H9 (cell line): ENCODE data around the gene SWT1. TPM values are rescaled to one million over a fixed set of nuclear protein-coding genes. Genes with fewer than 3 reads are reported as not detected.

ENCODE experiments used
- DNase-seq: peaks from one replicate; pipeline ENCODE4 v3.0.0-alpha.2; 2017
- H2AFZ ChIP-seq: one replicate; pipeline ENCODE4 v1.6.1; 2013; ENCODE audit warnings: mild to moderate bottlenecking, low read length, control low read depth, moderate library complexity
- H2AK5ac ChIP-seq: 2 replicates; pipeline ENCODE4 v1.6.1; 2013; ENCODE audit warnings: low read length, control low read depth, mixed read lengths; ENCODE audit not compliant: insufficient read length
- H2BK120ac ChIP-seq: one replicate; pipeline ENCODE4 v1.6.1; 2013; ENCODE audit warnings: low read depth, mild to moderate bottlenecking, low read length, control low read depth, inconsistent platforms; ENCODE audit not compliant: poor library complexity, severe bottlenecking
- H2BK12ac ChIP-seq: 2 replicates; pipeline ENCODE4 v1.6.1; 2013; ENCODE audit warnings: low read length, control low read depth, mixed read lengths, low read depth; ENCODE audit not compliant: insufficient read length
- H2BK15ac ChIP-seq: 2 replicates; pipeline ENCODE4 v1.6.1; 2013; ENCODE audit warnings: low read depth, low read length, control low read depth
- H2BK20ac ChIP-seq: one replicate; pipeline ENCODE4 v1.6.1; 2013; ENCODE audit warnings: low read depth, mild to moderate bottlenecking, low read length, control low read depth, inconsistent platforms; ENCODE audit not compliant: poor library complexity, severe bottlenecking
- H2BK5ac ChIP-seq: 2 replicates; pipeline ENCODE4 v1.6.1; 2013; ENCODE audit warnings: low read length, control low read depth, mixed read lengths; ENCODE audit not compliant: insufficient read length
- H3K14ac ChIP-seq: 2 replicates; pipeline ENCODE4 v1.6.1; 2013; ENCODE audit warnings: low read length, control low read depth; ENCODE audit not compliant: insufficient read depth
- H3K18ac ChIP-seq: 2 replicates; pipeline ENCODE4 v1.6.1; 2013; ENCODE audit warnings: low read depth, mild to moderate bottlenecking, mixed read lengths, low read length, control low read depth; ENCODE audit not compliant: insufficient read length
- H3K23ac ChIP-seq: 2 replicates; pipeline ENCODE4 v1.6.1; 2013; ENCODE audit warnings: low read length, control low read depth, mixed read lengths, low read depth; ENCODE audit not compliant: insufficient read length
- H3K23me2 ChIP-seq: 2 replicates; pipeline ENCODE4 v1.6.1; 2013; ENCODE audit warnings: low read depth, mild to moderate bottlenecking, mixed read lengths, low read length, control low read depth; ENCODE audit not compliant: insufficient read length, poor library complexity, severe bottlenecking
- H3K27ac ChIP-seq: 2 replicates; pipeline ENCODE4 v1.5.1; 2013; ENCODE audit warnings: low read length, control low read depth, mixed read lengths, low read depth; ENCODE audit not compliant: insufficient read length
- H3K27me3 ChIP-seq: 2 replicates; pipeline ENCODE4 v1.6.1; 2013; ENCODE audit warnings: low read length, control low read depth, inconsistent platforms; ENCODE audit not compliant: insufficient read depth
- H3K4ac ChIP-seq: 2 replicates; pipeline ENCODE4 v1.6.1; 2013; ENCODE audit warnings: low read depth, mild to moderate bottlenecking, control low read depth, inconsistent platforms, low read length, moderate library complexity
- H3K4me1 ChIP-seq: 2 replicates; pipeline ENCODE4 v1.6.1; 2013; ENCODE audit warnings: low read length, control low read depth, inconsistent platforms; ENCODE audit not compliant: insufficient read depth
- H3K4me2 ChIP-seq: 2 replicates; pipeline ENCODE4 v1.6.1; 2013; ENCODE audit warnings: low read length, control low read depth, mixed read lengths; ENCODE audit not compliant: insufficient read length, insufficient read depth
- H3K56ac ChIP-seq: 2 replicates; pipeline ENCODE4 v1.6.1; 2013; ENCODE audit warnings: low read depth, mild to moderate bottlenecking, mixed read lengths, low read length, control low read depth; ENCODE audit not compliant: insufficient read length
- H3K79me1 ChIP-seq: 2 replicates; pipeline ENCODE4 v1.6.1; 2013; ENCODE audit warnings: low read depth, mild to moderate bottlenecking, moderate library complexity, low read length, control low read depth, inconsistent platforms; ENCODE audit not compliant: insufficient read depth, poor library complexity, severe bottlenecking
- H3K79me2 ChIP-seq: 2 replicates; pipeline ENCODE4 v1.6.1; 2013; ENCODE audit warnings: low read length, control low read depth, inconsistent platforms; ENCODE audit not compliant: insufficient read depth
- H3K9ac ChIP-seq: 2 replicates; pipeline ENCODE4 v1.6.1; 2013; ENCODE audit warnings: low read length, control low read depth, mixed read lengths; ENCODE audit not compliant: insufficient read length; ENCODE audit errors: extremely low read depth
- H3K9me3 ChIP-seq: one replicate; pipeline ENCODE4 v1.6.1; 2013; ENCODE audit warnings: low read depth, low read length, inconsistent platforms; ENCODE audit not compliant: control insufficient read depth
- H3T11ph ChIP-seq: one replicate; pipeline ENCODE4 v1.6.1; 2013; ENCODE audit warnings: mild to moderate bottlenecking, low read length, control low read depth, inconsistent platforms
- H4K20me1 ChIP-seq: one replicate; pipeline ENCODE4 v1.6.1; 2013; ENCODE audit not compliant: control insufficient read depth, insufficient read length, insufficient read depth
- H4K5ac ChIP-seq: 2 replicates; pipeline ENCODE4 v1.6.1; 2013; ENCODE audit warnings: low read depth, mild to moderate bottlenecking, mixed read lengths, low read length, control low read depth; ENCODE audit not compliant: insufficient read length
- H4K8ac ChIP-seq: replicated peaks from 2 replicates; pipeline ENCODE4 v1.6.1; 2013; ENCODE audit warnings: low read length, control low read depth, mixed read lengths, low read depth; ENCODE audit not compliant: insufficient read length
- H4K91ac ChIP-seq: 2 replicates; pipeline ENCODE4 v1.6.1; 2013; ENCODE audit warnings: low read depth, mild to moderate bottlenecking, moderate library complexity, mixed read lengths, low read length, control low read depth; ENCODE audit not compliant: insufficient read length
- H3K27ac Mint-ChIP-seq, 3 experiments: 2 replicates in 2 of 3; 3 replicates in 1 of 3; pipeline ENCODE4 v1.8.0; 2020 to 2021; ENCODE audit warnings: mixed read lengths in 3 of 3, mild to moderate bottlenecking in 1 of 3, moderate library complexity in 1 of 3
- H3K27me3 Mint-ChIP-seq: 2 replicates; pipeline ENCODE4 v1.8.0; 2021; ENCODE audit warnings: low read depth, mild to moderate bottlenecking, moderate library complexity, mixed read lengths
- H3K36me3 Mint-ChIP-seq, 3 experiments: 2 replicates in 2 of 3; 3 replicates in 1 of 3; pipeline ENCODE4 v1.8.0; 2020 to 2021; ENCODE audit warnings: low read depth in 3 of 3, mixed read lengths in 3 of 3; ENCODE audit not compliant: insufficient read depth in 1 of 3
- H3K4me1 Mint-ChIP-seq, 2 experiments: 2 replicates each; pipeline ENCODE4 v1.8.0; 2020; ENCODE audit warnings: mixed read lengths in 2 of 2
- H3K4me3 Mint-ChIP-seq, 2 experiments: 2 replicates in 1 of 2; 3 replicates in 1 of 2; pipeline ENCODE4 v1.8.0; 2020 to 2021; ENCODE audit warnings: mild to moderate bottlenecking in 2 of 2, mixed read lengths in 2 of 2, moderate library complexity in 1 of 2
- H3K9me3 Mint-ChIP-seq, 2 experiments: 2 replicates in 1 of 2; 3 replicates in 1 of 2; pipeline ENCODE4 v1.8.0; 2020; ENCODE audit warnings: mild to moderate bottlenecking in 2 of 2, mixed read lengths in 2 of 2, moderate library complexity in 1 of 2
- CTCF ChIP-seq: fragments of 200-600 bp; sonication (generic); conservative IDR thresholded peaks from 3 replicates; pipeline ENCODE4 v1.8.0; 2021; ENCODE audit warnings: antibody characterized with exemption, mild to moderate bottlenecking
- WGBS: extraction: QIAGEN DNeasy Blood & Tissue Kit; methylation state at CpG from one replicate; pipeline ENCODE4 v1.1.7; 2013; ENCODE audit warnings: missing lambda C conversion rate, low lambda C conversion rate, mixed read lengths; ENCODE audit not compliant: insufficient read length; ENCODE audit errors: extremely low coverage; 5-methylcytosine and 5-hydroxymethylcytosine counted together
- total RNA-seq: library from RNA; stranded (reverse); gene quantifications from 2 replicates; pipeline ENCODE4 v1.2.1, GENCODE V29; 2021

Gene SWT1
- total RNA-seq, 1 experiment from 2014 or later, result 5.2 TPM

GRCh38 chr1:185200889-185201288, 43.9 kb downstream of the SWT1 start:
- no peak overlapping the region for H3K18ac ChIP-seq
- TF ChIP-seq CTCF, result no peak
- no peak overlapping the region for H3K4me3 Mint-ChIP-seq
- H2BK5ac ChIP-seq, result no peak overlapping the region
- no peak overlapping the region for H3K23ac ChIP-seq
- H3K23me2 ChIP-seq, result no peaks in the 10 kb centered on the region
- H3K4me2 ChIP-seq, result no peak overlapping the region
- peaks cover 8 to 9% of the 10 kb centered on the region in 2 experiments; a peak in 1 of 4 replicates for H3K4me1 Mint-ChIP-seq
- H4K20me1 ChIP-seq, result no peaks in the 10 kb centered on the region
- H3K4ac ChIP-seq, result no peak overlapping the region
- H2AFZ ChIP-seq, result no peak overlapping the region
- no peak overlapping the region for H2AK5ac ChIP-seq
- peaks cover 21 to 26% of the 10 kb centered on the region in 2 experiments for H3K9me3 Mint-ChIP-seq
- no peak overlapping the region for H3T11ph ChIP-seq
- H2BK120ac ChIP-seq, result no peak overlapping the region
- H3K27ac ChIP-seq, result no peak overlapping the region
- no peak overlapping the region for H4K5ac ChIP-seq
- no peaks in the 10 kb centered on the region for H3K27me3 ChIP-seq
- no peaks in the 10 kb centered on the region for H3K9me3 ChIP-seq
- WGBS, result no CpG with 5 or more reads among the region's 8 CpGs
- H3K79me1 ChIP-seq, result no peaks in the 10 kb centered on the region
- no peak overlapping the region for H4K91ac ChIP-seq
- H3K9ac ChIP-seq, result no peak overlapping the region
- H3K27ac Mint-ChIP-seq, result peak overlapping the region in 1 of 3 experiments; percentile 21; a peak in 4 of 7 replicates
- no peaks in the 10 kb centered on the region for H3K79me2 ChIP-seq
- H3K56ac ChIP-seq, result no peak overlapping the region
- peak; percentile 28 for DNase-seq
- no peak overlapping the region for H2BK12ac ChIP-seq
- no peaks in the 10 kb centered on the region for H3K4me1 ChIP-seq
- H3K36me3 Mint-ChIP-seq, result peaks cover 18 to 35% (median 32%) of the 10 kb centered on the region in 3 experiments
- H2BK15ac ChIP-seq, result no peak overlapping the region
- H3K14ac ChIP-seq, result no peak overlapping the region
- H4K8ac ChIP-seq, result no peak overlapping the region
- H2BK20ac ChIP-seq, result no peak overlapping the region
- no peaks in the 10 kb centered on the region for H3K27me3 Mint-ChIP-seq
